ENCODE data around the gene PDHB. TPM values are rescaled to one million over a fixed set of nuclear protein-coding genes. Genes with fewer than 3 reads are reported as not detected.

The PDHB gene
- total RNA-seq (10 to 100 TPM; 31.1 to 31.5 TPM), total RNA-seq (15.9 to 94.5 (median 66.7) reads per million in 172 experiments)
- 58.8 TPM for polyA plus RNA-seq (2013, experiment 1 of 2)
- polyA plus RNA-seq (2013, experiment 2 of 2): 49.1 TPM

GRCh38 chr3:58433400-58434167 is at the start of gene PDHB:
Gene PDHB, minus strand, starts transcription at chr3:58433832. Its CDS starts 23 bp downstream, at chr3:58433809.
- Mint-ChIP-seq H3K4me3 (peak within 1 kb of the TSS; percentile 90), H3K27ac (peak within 1 kb of the TSS; percentile 86), H3K4me1 (ENCODE audit: low read depth) (peaks cover 33% of the 10 kb centered on the region), H3K27me3 (no peaks in the 10 kb centered on the region), H3K36me3 (ENCODE audit: low read depth) (peaks cover 47% of the 10 kb centered on the region), H3K9me3 (no peaks in the 10 kb centered on the region)
- Histone ChIP-seq H3K4me3 (ENCODE audit: low read length) (peak within 1 kb of the TSS; percentile 93), H3K27me3 (ENCODE audit: control insufficient read depth in 1 of 2, insufficient read depth in 2 of 2, low read length in 2 of 2) (no peaks in the 10 kb centered on the region), H3K27ac (ENCODE audit: low read depth in 1 of 2, low read length in 2 of 2) (peak within 1 kb of the TSS; percentile 79 to 85), H3K36me3 (ENCODE audit: insufficient read depth, low read length) (peaks cover 37% of the 10 kb centered on the region), H3K4me1 (ENCODE audit: insufficient read depth, low read length) (peaks cover 20% of the 10 kb centered on the region), H3K9me3 (ENCODE audit: control insufficient read depth in 1 of 2, insufficient read depth in 1 of 2, low read length in 2 of 2) (no peaks in the 10 kb centered on the region)
- DNase-seq (peak; percentile 77 to 94 (median 86)), ATAC-seq (ENCODE audit: poor library complexity) (peak; percentile 96)
- ChIA-PET POLR2A (interaction anchor here (0.6 to 3.9 kb wide), 16 partner anchors 9 to 1739 kb away, joined by 3 to 42 read pairs (median 3); partner anchors contain the start of genes HTD2, KCTD6, PXK and RPP14), CTCF (interaction anchor here (1.8 to 3.5 kb wide), 2 partner anchors 58 to 128 kb away, joined by 12 to 17 read pairs; partner anchors contain the start of genes HTD2, KCTD6 and RPP14)
- TF ChIP-seq, protein P1, sequence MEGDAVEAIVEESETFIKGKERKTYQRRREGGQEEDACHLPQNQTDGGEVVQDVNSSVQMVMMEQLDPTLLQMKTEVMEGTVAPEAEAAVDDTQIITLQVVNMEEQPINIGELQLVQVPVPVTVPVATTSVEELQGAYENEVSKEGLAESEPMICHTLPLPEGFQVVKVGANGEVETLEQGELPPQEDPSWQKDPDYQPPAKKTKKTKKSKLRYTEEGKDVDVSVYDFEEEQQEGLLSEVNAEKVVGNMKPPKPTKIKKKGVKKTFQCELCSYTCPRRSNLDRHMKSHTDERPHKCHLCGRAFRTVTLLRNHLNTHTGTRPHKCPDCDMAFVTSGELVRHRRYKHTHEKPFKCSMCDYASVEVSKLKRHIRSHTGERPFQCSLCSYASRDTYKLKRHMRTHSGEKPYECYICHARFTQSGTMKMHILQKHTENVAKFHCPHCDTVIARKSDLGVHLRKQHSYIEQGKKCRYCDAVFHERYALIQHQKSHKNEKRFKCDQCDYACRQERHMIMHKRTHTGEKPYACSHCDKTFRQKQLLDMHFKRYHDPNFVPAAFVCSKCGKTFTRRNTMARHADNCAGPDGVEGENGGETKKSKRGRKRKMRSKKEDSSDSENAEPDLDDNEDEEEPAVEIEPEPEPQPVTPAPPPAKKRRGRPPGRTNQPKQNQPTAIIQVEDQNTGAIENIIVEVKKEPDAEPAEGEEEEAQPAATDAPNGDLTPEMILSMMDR (IDR thresholded peaks at IDR 0.05): no peak
- intact Hi-C loops (cut with DNase I, micrococcal nuclease): loop anchor here (1.0 to 10.0 kb wide), 7 partner anchors 57 to 429 kb away; partner anchors contain the start of genes PXK (in 2 of the 2), ABHD6 (in 1 of the 2), FLNB (in 1 of the 2) and HTD2 (in 1 of the 2)

DNA sequence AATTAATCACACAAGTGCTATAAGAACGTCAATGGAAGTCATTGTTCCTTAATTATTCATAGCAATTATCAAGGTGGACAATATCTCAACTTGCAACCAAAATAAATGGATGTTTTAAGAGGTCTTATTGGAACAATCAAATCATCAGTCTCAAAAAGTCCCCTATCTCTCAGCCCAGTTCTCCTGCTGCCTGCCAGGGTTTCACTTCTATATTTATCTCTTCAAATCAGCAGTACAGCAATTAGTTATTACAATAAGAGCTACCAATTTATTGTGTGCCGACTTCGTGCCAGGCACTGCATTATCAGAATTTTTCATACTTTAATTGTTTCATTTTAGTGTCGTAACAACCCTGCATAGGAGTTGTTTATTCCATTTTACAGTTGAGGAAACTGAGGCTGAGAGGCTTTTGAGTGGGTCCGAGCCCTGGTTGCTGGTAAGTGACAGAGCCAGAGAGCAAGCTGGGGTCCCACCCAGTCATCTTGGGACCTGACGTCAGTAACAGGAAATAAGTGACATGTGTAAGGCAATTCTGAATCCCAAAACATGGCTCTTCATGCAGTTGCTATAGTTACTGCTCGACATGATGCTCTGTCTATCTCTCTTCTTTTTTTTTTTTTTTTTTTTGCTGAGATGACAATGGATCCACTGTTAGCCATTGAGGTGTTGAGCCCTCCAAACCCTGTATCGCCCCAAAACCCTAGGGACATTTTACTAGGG is 49.4 kb upstream of the PDHB start:
- Histone ChIP-seq H3K4me3 (ENCODE audit: low read length) (no peak overlapping the region), H3K9me3 (ENCODE audit: control insufficient read depth in 1 of 2, insufficient read depth in 1 of 2, low read length in 2 of 2) (no peaks in the 10 kb centered on the region), H3K4me1 (ENCODE audit: insufficient read depth, low read length) (no peaks in the 10 kb centered on the region), H3K27ac (ENCODE audit: low read depth in 1 of 2, low read length in 2 of 2) (no peak overlapping the region), H3K36me3 (ENCODE audit: insufficient read depth, low read length) (no peaks in the 10 kb centered on the region), H3K27me3 (ENCODE audit: control insufficient read depth in 1 of 2, insufficient read depth in 2 of 2, low read length in 2 of 2) (no peaks in the 10 kb centered on the region)
- DNase-seq: no peak
- Mint-ChIP-seq H3K9me3 (no peaks in the 10 kb centered on the region), H3K4me1 (ENCODE audit: low read depth) (no peaks in the 10 kb centered on the region), H3K27me3 (no peaks in the 10 kb centered on the region), H3K27ac (no peak overlapping the region), H3K4me3 (no peak overlapping the region), H3K36me3 (ENCODE audit: low read depth) (no peaks in the 10 kb centered on the region)
- TF ChIP-seq, protein P1 (IDR thresholded peaks at IDR 0.05): no peak
- intact Hi-C loops (cut with DNase I, micrococcal nuclease): no loop called here
- POLR2A ChIA-PET: interaction anchor here (1.2 kb wide), 1 partner anchor 50 kb away, joined by 3 read pairs; no protein-coding TSS in a partner anchor
- CTCF ChIA-PET: interaction anchor here (0.9 to 1.7 kb wide), 3 partner anchors 9 to 177 kb away, joined by 3 to 4 read pairs (median 4); partner anchors contain the start of genes HTD2, KCTD6 and RPP14
- ATAC-seq (ENCODE audit: poor library complexity): no peak

DNA sequence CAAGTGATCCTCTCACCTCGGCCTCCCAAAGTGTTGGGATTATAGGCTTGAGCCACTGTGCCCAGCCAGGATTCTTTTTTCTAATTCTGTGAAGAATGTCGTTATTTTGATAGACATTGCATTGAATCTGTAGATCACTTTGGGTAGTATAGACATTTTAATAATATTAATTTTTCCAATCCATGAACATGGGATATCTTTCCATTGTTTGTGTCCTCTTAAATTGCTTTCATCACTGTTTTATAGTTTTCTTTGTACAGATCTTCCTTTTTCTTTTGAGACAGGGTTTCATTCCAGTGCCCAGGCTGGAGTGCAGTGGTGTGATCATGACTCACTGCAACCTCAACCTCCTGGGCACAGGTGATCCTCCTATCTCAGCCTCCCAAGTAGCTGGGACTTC is 46.7 kb upstream of the PDHB start:
- intact Hi-C loops (cut with DNase I, micrococcal nuclease): no loop called here
- ChIA-PET CTCF (no interaction called here), POLR2A (no interaction called here)
- H3K4me1 Mint-ChIP-seq (ENCODE audit: low read depth): peaks cover under 1% of the 10 kb centered on the region
- TF ChIP-seq, protein P1 (IDR thresholded peaks at IDR 0.05): no peak
- H3K9me3 ChIP-seq (ENCODE audit: control insufficient read depth in 1 of 2, insufficient read depth in 1 of 2, low read length in 2 of 2): no peaks in the 10 kb centered on the region
- H3K27me3 Mint-ChIP-seq: no peaks in the 10 kb centered on the region
- no peaks in the 10 kb centered on the region for H3K9me3 Mint-ChIP-seq
- H3K36me3 ChIP-seq (ENCODE audit: insufficient read depth, low read length): no peaks in the 10 kb centered on the region
- no peak overlapping the region for H3K27ac ChIP-seq (ENCODE audit: low read depth in 1 of 2, low read length in 2 of 2)
- H3K4me3 Mint-ChIP-seq: no peak overlapping the region
- H3K36me3 Mint-ChIP-seq (ENCODE audit: low read depth): no peaks in the 10 kb centered on the region
- H3K27me3 ChIP-seq (ENCODE audit: control insufficient read depth in 1 of 2, insufficient read depth in 2 of 2, low read length in 2 of 2): no peaks in the 10 kb centered on the region
- ATAC-seq (ENCODE audit: poor library complexity) (no peak), DNase-seq (no peak)
- H3K27ac Mint-ChIP-seq: no peak overlapping the region
- H3K4me3 ChIP-seq (ENCODE audit: low read length): no peak overlapping the region
- H3K4me1 ChIP-seq (ENCODE audit: insufficient read depth, low read length): peaks cover 2% of the 10 kb centered on the region
